Lower leg skin (tissue), 3 donors: Measurements from ENCODE around the gene GPR55.

Source experiments
- CTCF ChIP-seq, 3 donors: fragments of 450-650 bp; IDR thresholded peaks; one replicate each; pipeline ENCODE4 v1.5.1; 2016; ENCODE audit warnings: antibody characterized with exemption in 3 of 3, mild to moderate bottlenecking in 3 of 3, moderate library complexity in 2 of 3
- POLR2A ChIP-seq, 2 donors: fragments of 450-650 bp; IDR thresholded peaks; one replicate each; pipeline ENCODE4 v1.6.1; 2016 to 2017; ENCODE audit warnings: antibody characterized with exemption in 2 of 2, mild to moderate bottlenecking in 1 of 2, moderate library complexity in 1 of 2

GRCh38 chr2:230898016-230898712, 26.9 kb downstream of the GPR55 start:
- no peak for TF ChIP-seq POLR2A (IDR thresholded peaks at IDR 0.05)
- TF ChIP-seq CTCF (IDR thresholded peaks at IDR 0.05): no peak
